Thyroid gland (tissue), 4 donors: ENCODE results near the gene PPP1R3F. TPM values are rescaled to one million over a fixed set of nuclear protein-coding genes. Genes with fewer than 3 reads are reported as not detected.

Experiments used
- DNase-seq, 2 donors: peaks; one replicate each; pipeline ENCODE4 v3.0.0-alpha.2; 2019
- H3K27ac ChIP-seq, 3 donors: fragments of 200-600 bp; sonication (generic); 1 replicate in 2 of 3; 2 replicates in 1 of 3; pipeline ENCODE4 v1.5.1; 2016 to 2019; ENCODE audit warnings: mild to moderate bottlenecking in 1 of 3, moderate library complexity in 1 of 3
- H3K27me3 ChIP-seq: fragments of 200-600 bp; sonication (generic); one replicate; pipeline ENCODE4 v1.5.1; 2019
- H3K36me3 ChIP-seq, 2 donors: fragments of 200-600 bp; sonication (generic); one replicate each; pipeline ENCODE4 v1.5.1; 2016 to 2019
- H3K4me1 ChIP-seq, 2 donors: fragments of 200-600 bp; sonication (generic); one replicate each; pipeline ENCODE4 v1.5.1; 2017 to 2019
- H3K4me3 ChIP-seq, 3 donors: fragments of 200-600 bp; sonication (generic); replicated peaks in 1 of 3; 1 replicate in 2 of 3; 2 replicates in 1 of 3; pipeline ENCODE4 v1.5.1; 2016; ENCODE audit warnings: mild to moderate bottlenecking in 1 of 3
- H3K9me3 ChIP-seq: fragments of 200-600 bp; sonication (generic); one replicate; pipeline ENCODE4 v1.5.1; 2017
- CTCF ChIP-seq, 6 experiments: fragments of 200-600 bp in 3 of 6; fragments of 450-650 bp in 3 of 6; sonication (generic) in 3 of 6; IDR thresholded peaks; one replicate each; pipeline ENCODE4 v1.5.1; 2016 to 2019; ENCODE audit warnings: antibody characterized with exemption in 6 of 6, mild to moderate bottlenecking in 2 of 6, inconsistent platforms in 1 of 6, moderate library complexity in 1 of 6
- POLR2A ChIP-seq, 2 donors: fragments of 450-650 bp; IDR thresholded peaks; one replicate each; pipeline ENCODE4 v1.6.1; 2017; ENCODE audit warnings: antibody characterized with exemption in 2 of 2, mild to moderate bottlenecking in 2 of 2, moderate library complexity in 1 of 2
- WGBS, 2 donors: methylation state at CpG; one replicate each; pipeline ENCODE4 v1.1.5; 2017; 5-methylcytosine and 5-hydroxymethylcytosine counted together
- intact Hi-C: fragments of 100-400 bp; cut with DNase I; formaldehyde crosslinking; loops from one replicate; pipeline ENCODE4 v1.15.1; 2023
- total RNA-seq, 4 donors: library from RNA; depleted of rRNA; stranded (reverse); fragments of >200 nt; gene quantifications; one replicate each; pipeline ENCODE4 v1.2.3, GENCODE V29; 2016

The PPP1R3F gene
- total RNA-seq, 4 donors from 2014 or later = 7.7 to 15.7 (median 12.5) TPM

- H3K36me3 ChIP-seq = no peaks in the 10 kb centered on the region
- no peaks in the 10 kb centered on the region for H3K9me3 ChIP-seq
- WGBS, 2 donors = no CpG with 5 or more reads among the region's 18 CpGs
- H3K4me3 ChIP-seq = no peak overlapping the region
- intact Hi-C loops = no loop called here
- TF ChIP-seq CTCF (IDR thresholded peaks at IDR 0.05) (no peak), POLR2A (IDR thresholded peaks at IDR 0.05) (no peak)
- H3K27me3 ChIP-seq = no peaks in the 10 kb centered on the region
- H3K4me1 ChIP-seq = no peaks in the 10 kb centered on the region
- H3K27ac ChIP-seq = no peak overlapping the region
- DNase-seq = no peak
These were observed 16.5 kb downstream of the PPP1R3F start for GRCh38 chrX:49286136-49286535.

GRCh38 chrX:49286581-49286980 is 17.0 kb downstream of the PPP1R3F start:
- Histone ChIP-seq H3K4me1 (no peaks in the 10 kb centered on the region), H3K27me3 (no peaks in the 10 kb centered on the region), H3K4me3 (no peak overlapping the region), H3K36me3 (no peaks in the 10 kb centered on the region), H3K9me3 (no peaks in the 10 kb centered on the region), H3K27ac (no peak overlapping the region)
- no peak for DNase-seq
- WGBS, 2 donors = no CpG with 5 or more reads among the region's 4 CpGs
- intact Hi-C loops = no loop called here
- TF ChIP-seq POLR2A (IDR thresholded peaks at IDR 0.05) (no peak), CTCF (IDR thresholded peaks at IDR 0.05) (no peak)

GRCh38 chrX:49287665-49288064 is 18.1 kb downstream of the PPP1R3F start:
- WGBS, 2 donors = 91% methylated on average over 1 of the region's 1 CpG; no CpG with 5 or more reads in 1 of the 2 donors

GRCh38 chrX:49290215-49290614 is 20.6 kb downstream of the PPP1R3F start:
- no peak for TF ChIP-seq POLR2A (IDR thresholded peaks at IDR 0.05)
- TF ChIP-seq CTCF (IDR thresholded peaks at IDR 0.05) = no peak
- Histone ChIP-seq H3K9me3 (no peaks in the 10 kb centered on the region), H3K4me1 (no peaks in the 10 kb centered on the region), H3K27me3 (no peaks in the 10 kb centered on the region), H3K36me3 (no peaks in the 10 kb centered on the region), H3K27ac (no peak overlapping the region), H3K4me3 (no peak overlapping the region)
- no peak for DNase-seq
- intact Hi-C loops = no loop called here
- 71 to 100% methylated on average over 1 to 5 of the region's 7 CpGs for WGBS, 2 donors

More at GRCh38 chrX:49287665-49288064, 18.1 kb downstream of the PPP1R3F start:
- no peak for DNase-seq
- intact Hi-C loops = no loop called here
- H3K4me1 ChIP-seq = no peaks in the 10 kb centered on the region
- H3K27me3 ChIP-seq = no peaks in the 10 kb centered on the region
- no peak overlapping the region for H3K27ac ChIP-seq
- H3K4me3 ChIP-seq = no peak overlapping the region
- TF ChIP-seq CTCF (IDR thresholded peaks at IDR 0.05) (no peak), POLR2A (IDR thresholded peaks at IDR 0.05) (no peak)
- H3K36me3 ChIP-seq = no peaks in the 10 kb centered on the region
- H3K9me3 ChIP-seq = no peaks in the 10 kb centered on the region

GRCh38 chrX:49291615-49292337 is 22.2 kb downstream of the PPP1R3F start:
- no peak overlapping the region for H3K4me3 ChIP-seq
- no peaks in the 10 kb centered on the region for H3K27me3 ChIP-seq
- peak; percentile 45 to 67 for DNase-seq
- H3K36me3 ChIP-seq = no peaks in the 10 kb centered on the region
- H3K27ac ChIP-seq = no peak overlapping the region
- intact Hi-C loops = no loop called here
- WGBS, 2 donors = 27 to 32% methylated on average over 7 to 8 of the region's 11 CpGs
- TF ChIP-seq POLR2A (IDR thresholded peaks at IDR 0.05) = no peak
- peak in 5 of 6 experiments; percentile 18 to 63 (median 46) for TF ChIP-seq CTCF (IDR thresholded peaks at IDR 0.05)
- no peaks in the 10 kb centered on the region for H3K4me1 ChIP-seq
- no peaks in the 10 kb centered on the region for H3K9me3 ChIP-seq
